Transverse colon (tissue), 4 donors: ENCODE data around the gene APBB2. TPM values are rescaled to one million over a fixed set of nuclear protein-coding genes. Genes with fewer than 3 reads are reported as not detected.

Experiments
- DNase-seq: peaks from one replicate; pipeline ENCODE4 v3.0.0-alpha.2; 2019
- H3K27ac ChIP-seq, 4 donors: fragments of 200-600 bp; sonication (generic); 2 replicates each; pipeline ENCODE4 v1.5.1; 2016 to 2018; ENCODE audit warnings: inconsistent platforms in 4 of 4
- H3K27me3 ChIP-seq: fragments of 200-600 bp; sonication (generic); 2 replicates; pipeline ENCODE4 v1.5.1; 2017; ENCODE audit warnings: inconsistent platforms
- H3K36me3 ChIP-seq, 4 donors: fragments of 200-600 bp; sonication (generic); 2 replicates each; pipeline ENCODE4 v1.5.1; 2017 to 2019; ENCODE audit warnings: inconsistent platforms in 4 of 4
- H3K4me1 ChIP-seq, 4 donors: fragments of 200-600 bp; sonication (generic); 2 replicates each; pipeline ENCODE4 v1.5.1; 2017 to 2020; ENCODE audit warnings: inconsistent platforms in 4 of 4
- H3K4me3 ChIP-seq, 4 donors: fragments of 200-600 bp; sonication (generic); 1 replicate in 1 of 4; 2 replicates in 3 of 4; pipeline versions ENCODE4 v1.5.1 to v1.6.1; 2017 to 2019; ENCODE audit warnings: inconsistent platforms in 4 of 4
- H3K9me3 ChIP-seq, 2 donors: fragments of 200-600 bp; sonication (generic); 2 replicates each; pipeline ENCODE4 v1.5.1; 2017 to 2019; ENCODE audit warnings: inconsistent platforms in 2 of 2
- EP300 ChIP-seq: sonication (generic); formaldehyde crosslinking; IDR thresholded peaks from one replicate; pipeline ENCODE4 v1.6.1; 2017; ENCODE audit warnings: antibody characterized with exemption, low read depth
- POLR2A ChIP-seq: fragments of 450-650 bp; IDR thresholded peaks from one replicate; pipeline ENCODE4 v1.6.1; 2016; ENCODE audit warnings: antibody characterized with exemption, mild to moderate bottlenecking, moderate library complexity
- POLR2AphosphoS5 ChIP-seq, 3 donors: sonication (generic); formaldehyde crosslinking; IDR thresholded peaks; one replicate each; pipeline ENCODE4 v1.6.1; 2016; ENCODE audit warnings: antibody characterized with exemption in 3 of 3
- WGBS, 2 donors: methylation state at CpG; one replicate each; pipeline ENCODE4 v1.1.5; 2018; ENCODE audit warnings: low coverage in 1 of 2; 5-methylcytosine and 5-hydroxymethylcytosine counted together
- in situ Hi-C, 4 donors: fragments of 200-750 bp; cut with MboI; loops; one replicate each; pipeline versions ENCODE4 v1.15.0 to v1.15.1; 2017; ENCODE audit warnings: low sequenced_read_pairs in 3 of 4, low pct_ligation_motif_present in 1 of 4, low pct_unique_long_range_greater_than_20kb in 1 of 4
- intact Hi-C: fragments of 100-400 bp; cut with DNase I; formaldehyde crosslinking; loops from one replicate; pipeline ENCODE4 v1.15.1; 2023; ENCODE audit warnings: low total_unique reads
- total RNA-seq, 4 donors: library from RNA; depleted of rRNA; stranded (reverse); fragments of >200 nt; gene quantifications; one replicate each; pipeline ENCODE4 v1.1.0, GENCODE V29; 2016
- TF ChIP-seq, protein P1 (sequence below), 5 experiments: fragments of 200-600 bp in 3 of 5; fragments of 450-650 bp in 2 of 5; sonication (generic) in 3 of 5; IDR thresholded peaks; 1 replicate in 2 of 5; 2 replicates in 3 of 5; pipeline ENCODE4 v1.5.1; 2016 to 2017; ENCODE audit warnings: antibody characterized with exemption in 5 of 5, inconsistent platforms in 3 of 5, mild to moderate bottlenecking in 2 of 5, moderate library complexity in 1 of 5

The APBB2 gene
- total RNA-seq, 4 donors from 2014 or later = 37.1 to 138 (median 90.1) TPM

DNA sequence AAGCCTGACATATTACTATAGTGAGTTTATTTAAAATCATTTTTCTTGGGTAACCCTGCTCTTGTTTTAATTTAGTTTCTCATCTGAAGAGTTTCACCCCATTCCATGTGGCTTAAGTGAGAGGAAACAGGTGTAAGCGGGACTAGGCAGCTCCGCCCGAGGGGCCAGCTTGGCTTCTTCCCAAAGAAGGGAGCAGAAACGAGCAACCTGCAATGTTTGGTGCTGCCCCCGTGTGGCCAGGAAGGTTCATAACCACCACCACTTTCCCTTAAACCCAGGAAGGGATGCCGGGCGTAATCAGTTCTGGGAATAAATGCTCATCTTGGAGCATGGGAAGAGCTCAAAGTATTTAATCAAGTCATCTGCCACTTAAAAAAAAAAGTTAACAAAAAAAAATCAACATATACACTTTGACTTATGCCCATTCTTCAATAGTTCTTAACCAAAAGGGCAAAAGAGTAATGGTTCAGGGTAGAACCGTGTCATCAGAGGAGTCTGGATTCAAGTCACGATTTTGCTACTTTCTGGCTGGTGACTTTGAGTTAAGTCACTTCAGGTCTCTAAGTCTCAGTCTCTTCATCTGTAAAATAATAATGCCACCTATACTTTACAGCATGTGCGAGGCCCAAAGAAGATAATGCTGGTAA is 316.7 kb downstream of the APBB2 start:
- in situ Hi-C loops (loop anchor here in 3 of 4 donors (10.0 to 25.0 kb wide), 3 partner anchors 153 to 163 kb away; partner anchors contain the start of gene NSUN7 (in 2 of the 3)), intact Hi-C loops (no loop called here)
- DNase-seq = peak; percentile 71
- Histone ChIP-seq H3K4me1 (peaks cover 0 to 6% (median 0%) of the 10 kb centered on the region in 4 donors), H3K9me3 (no peaks in the 10 kb centered on the region), H3K4me3 (no peak overlapping the region), H3K27ac (no peak overlapping the region), H3K36me3 (peaks cover 0 to 5% (median 0%) of the 10 kb centered on the region in 4 donors), H3K27me3 (no peaks in the 10 kb centered on the region)
- no peak for TF ChIP-seq POLR2AphosphoS5 (IDR thresholded peaks at IDR 0.05)
- TF ChIP-seq EP300 = no peak
- no peak for TF ChIP-seq POLR2A
- TF ChIP-seq, protein P1, sequence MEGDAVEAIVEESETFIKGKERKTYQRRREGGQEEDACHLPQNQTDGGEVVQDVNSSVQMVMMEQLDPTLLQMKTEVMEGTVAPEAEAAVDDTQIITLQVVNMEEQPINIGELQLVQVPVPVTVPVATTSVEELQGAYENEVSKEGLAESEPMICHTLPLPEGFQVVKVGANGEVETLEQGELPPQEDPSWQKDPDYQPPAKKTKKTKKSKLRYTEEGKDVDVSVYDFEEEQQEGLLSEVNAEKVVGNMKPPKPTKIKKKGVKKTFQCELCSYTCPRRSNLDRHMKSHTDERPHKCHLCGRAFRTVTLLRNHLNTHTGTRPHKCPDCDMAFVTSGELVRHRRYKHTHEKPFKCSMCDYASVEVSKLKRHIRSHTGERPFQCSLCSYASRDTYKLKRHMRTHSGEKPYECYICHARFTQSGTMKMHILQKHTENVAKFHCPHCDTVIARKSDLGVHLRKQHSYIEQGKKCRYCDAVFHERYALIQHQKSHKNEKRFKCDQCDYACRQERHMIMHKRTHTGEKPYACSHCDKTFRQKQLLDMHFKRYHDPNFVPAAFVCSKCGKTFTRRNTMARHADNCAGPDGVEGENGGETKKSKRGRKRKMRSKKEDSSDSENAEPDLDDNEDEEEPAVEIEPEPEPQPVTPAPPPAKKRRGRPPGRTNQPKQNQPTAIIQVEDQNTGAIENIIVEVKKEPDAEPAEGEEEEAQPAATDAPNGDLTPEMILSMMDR (IDR thresholded peaks at IDR 0.05) = peak; percentile 64 to 83 (median 80)
- WGBS, 2 donors = 35 to 78% methylated on average over 3 to 10 of the region's 10 CpGs

DNA sequence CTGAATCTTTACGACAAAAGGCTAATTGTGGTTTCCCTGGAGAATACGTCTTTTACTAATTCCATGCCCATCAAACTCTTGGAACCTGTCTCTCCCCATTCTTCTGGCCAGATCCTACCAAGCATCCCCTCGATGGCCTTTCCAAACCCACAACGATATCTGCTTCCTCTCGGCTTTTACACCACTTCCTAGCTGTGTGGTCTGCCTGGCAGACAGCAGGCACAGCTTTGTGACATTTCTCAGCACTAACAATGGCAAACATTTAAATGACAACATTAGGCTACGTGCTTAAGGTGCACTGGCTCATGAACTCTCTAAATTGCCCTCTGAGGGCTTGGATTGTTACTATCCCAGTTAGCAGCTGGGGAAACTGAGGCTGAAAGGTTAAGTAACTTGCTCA is 323.6 kb downstream of the APBB2 start:
- no peak for DNase-seq
- Histone ChIP-seq H3K4me1 (no peaks in the 10 kb centered on the region), H3K4me3 (no peak overlapping the region), H3K9me3 (no peaks in the 10 kb centered on the region), H3K27me3 (no peaks in the 10 kb centered on the region), H3K27ac (no peak overlapping the region), H3K36me3 (peaks cover 0 to 5% (median 0%) of the 10 kb centered on the region in 4 donors)
- WGBS, 2 donors = 80 to 88% methylated on average over 2 to 6 of the region's 6 CpGs
- TF ChIP-seq POLR2A (no peak), POLR2AphosphoS5 (IDR thresholded peaks at IDR 0.05) (no peak), EP300 (no peak)
- TF ChIP-seq, protein P1 (IDR thresholded peaks at IDR 0.05) = no peak
- intact Hi-C loops = no loop called here
- in situ Hi-C loops = loop anchor here in 3 of 4 donors (10.0 to 25.0 kb wide), 3 partner anchors 146 to 156 kb away; partner anchors contain the start of gene NSUN7 (in 2 of the 3)

DNA sequence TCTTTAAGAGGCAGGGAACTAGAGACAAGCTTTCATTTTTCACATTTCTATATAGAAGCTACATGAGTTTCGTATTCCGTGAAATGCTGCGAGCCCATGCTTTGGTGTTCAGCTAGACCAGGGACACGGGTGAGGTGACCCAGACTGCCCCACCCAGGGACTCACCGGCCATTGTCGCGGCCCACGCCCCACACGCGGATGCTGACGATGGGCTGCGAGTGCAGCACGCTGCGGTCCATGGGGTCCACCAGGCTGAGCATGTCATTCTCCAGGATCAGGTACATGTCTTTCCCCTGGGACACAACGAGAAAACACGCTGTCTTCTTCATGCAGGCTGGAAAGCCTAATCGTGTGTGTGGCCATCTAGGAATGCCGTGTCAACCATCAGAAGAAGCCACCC is 324.1 kb downstream of the APBB2 start:
- H3K27me3 ChIP-seq = no peaks in the 10 kb centered on the region
- TF ChIP-seq POLR2A = no peak
- TF ChIP-seq POLR2AphosphoS5 (IDR thresholded peaks at IDR 0.05) = no peak
- no peak for TF ChIP-seq EP300
- TF ChIP-seq, protein P1 (IDR thresholded peaks at IDR 0.05) = no peak
- no peak for DNase-seq
- peaks cover 0 to 5% (median 0%) of the 10 kb centered on the region in 4 donors for H3K36me3 ChIP-seq
- no peak overlapping the region for H3K4me3 ChIP-seq
- in situ Hi-C loops = loop anchor here in 3 of 4 donors (10.0 to 25.0 kb wide), 3 partner anchors 145 to 155 kb away; partner anchors contain the start of gene NSUN7 (in 2 of the 3)
- no peaks in the 10 kb centered on the region for H3K4me1 ChIP-seq
- H3K27ac ChIP-seq = no peak overlapping the region
- H3K9me3 ChIP-seq = no peaks in the 10 kb centered on the region
- 97 to 100% methylated on average over 1 to 18 of the region's 18 CpGs for WGBS, 2 donors
- intact Hi-C loops = no loop called here

DNA sequence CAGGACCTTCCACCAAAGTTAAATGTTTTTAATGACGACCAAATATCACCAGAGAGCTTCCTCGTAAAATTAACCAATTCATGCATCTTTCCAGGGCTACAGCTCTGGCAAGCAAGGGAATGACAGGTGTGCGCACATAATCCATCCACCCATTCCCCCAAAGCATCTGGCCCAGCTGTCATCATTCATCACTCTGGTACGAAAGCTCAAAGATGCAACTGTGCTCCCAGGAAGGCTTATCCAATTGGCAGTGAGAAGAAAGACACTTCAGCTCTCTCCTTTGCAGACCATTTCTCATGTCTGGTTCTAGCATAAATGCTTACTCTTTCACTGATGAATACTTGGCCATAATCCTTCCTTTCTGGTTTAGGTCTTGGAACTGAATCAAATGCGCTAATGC is 325.4 kb downstream of the APBB2 start:
- Histone ChIP-seq H3K27me3 (no peaks in the 10 kb centered on the region), H3K4me3 (no peak overlapping the region), H3K27ac (no peak overlapping the region), H3K9me3 (no peaks in the 10 kb centered on the region), H3K36me3 (peaks cover 0 to 9% (median 0%) of the 10 kb centered on the region in 4 donors), H3K4me1 (no peaks in the 10 kb centered on the region)
- intact Hi-C loops (no loop called here), in situ Hi-C loops (loop anchor here in 1 of 4 donors (25.0 kb wide), 1 partner anchor 152 kb away; the partner anchor contains the start of gene NSUN7)
- TF ChIP-seq POLR2A (no peak), EP300 (no peak), POLR2AphosphoS5 (IDR thresholded peaks at IDR 0.05) (no peak)
- TF ChIP-seq, protein P1 (IDR thresholded peaks at IDR 0.05) = no peak
- WGBS, 2 donors = 93 to 96% methylated on average over 4 to 5 of the region's 5 CpGs
- DNase-seq = no peak
